CMK (cell line): ENCODE results near the gene DLG5.

Experiments
- DNase-seq: peaks from one replicate; pipeline ENCODE4 v3.0.0-alpha.2; 2010; ENCODE audit warnings: low read depth

DLG5 gene

DNA sequence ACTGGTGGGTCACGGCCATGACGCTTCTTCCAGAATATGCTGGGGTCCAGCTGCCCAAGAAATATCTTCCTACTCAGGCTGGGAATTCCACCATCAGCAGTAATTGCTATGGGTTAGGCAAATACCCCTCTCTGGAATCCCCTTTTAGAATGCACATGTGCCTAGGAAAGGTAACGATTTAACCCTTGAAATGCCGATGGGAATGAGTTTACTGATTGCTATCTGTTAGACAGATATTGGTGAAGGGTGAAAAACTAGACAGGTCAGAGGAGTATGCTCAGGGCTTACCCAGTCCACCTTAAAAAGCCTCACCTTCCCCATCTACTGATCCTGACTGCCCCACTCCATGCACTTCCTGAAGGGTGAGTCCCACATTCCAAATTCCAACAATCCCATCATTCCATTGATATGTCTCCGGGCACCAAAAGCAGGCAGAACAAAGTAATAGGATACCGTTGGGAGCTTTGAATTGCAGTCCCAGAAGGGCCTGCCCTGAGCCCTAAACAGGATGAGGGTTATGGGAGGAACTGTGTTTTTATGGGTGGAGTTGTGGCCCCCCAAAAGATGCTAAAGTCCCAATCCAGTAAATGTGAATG lies 59.3 kb downstream of the DLG5 start:
- no peak for DNase-seq

DNA sequence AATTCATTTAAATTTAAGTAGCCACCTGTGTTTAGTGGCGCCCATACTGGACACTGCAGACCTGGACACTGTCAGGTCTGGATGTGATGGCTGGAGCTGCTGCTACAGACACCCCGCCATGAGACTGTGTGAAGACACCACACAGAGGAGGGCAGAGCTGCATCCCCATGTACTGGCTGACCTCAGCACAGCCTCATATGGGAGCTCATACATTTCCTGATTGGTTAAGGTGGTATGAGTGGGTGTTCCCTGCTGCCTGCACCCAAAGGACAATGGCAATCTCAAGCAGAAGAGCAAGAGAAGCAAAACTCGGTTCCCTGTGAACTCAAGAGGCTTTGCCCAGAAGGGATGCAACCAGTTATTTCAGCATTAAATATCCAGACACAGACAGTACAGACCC lies 60.0 kb downstream of the DLG5 start:
- no peak for DNase-seq

DNA sequence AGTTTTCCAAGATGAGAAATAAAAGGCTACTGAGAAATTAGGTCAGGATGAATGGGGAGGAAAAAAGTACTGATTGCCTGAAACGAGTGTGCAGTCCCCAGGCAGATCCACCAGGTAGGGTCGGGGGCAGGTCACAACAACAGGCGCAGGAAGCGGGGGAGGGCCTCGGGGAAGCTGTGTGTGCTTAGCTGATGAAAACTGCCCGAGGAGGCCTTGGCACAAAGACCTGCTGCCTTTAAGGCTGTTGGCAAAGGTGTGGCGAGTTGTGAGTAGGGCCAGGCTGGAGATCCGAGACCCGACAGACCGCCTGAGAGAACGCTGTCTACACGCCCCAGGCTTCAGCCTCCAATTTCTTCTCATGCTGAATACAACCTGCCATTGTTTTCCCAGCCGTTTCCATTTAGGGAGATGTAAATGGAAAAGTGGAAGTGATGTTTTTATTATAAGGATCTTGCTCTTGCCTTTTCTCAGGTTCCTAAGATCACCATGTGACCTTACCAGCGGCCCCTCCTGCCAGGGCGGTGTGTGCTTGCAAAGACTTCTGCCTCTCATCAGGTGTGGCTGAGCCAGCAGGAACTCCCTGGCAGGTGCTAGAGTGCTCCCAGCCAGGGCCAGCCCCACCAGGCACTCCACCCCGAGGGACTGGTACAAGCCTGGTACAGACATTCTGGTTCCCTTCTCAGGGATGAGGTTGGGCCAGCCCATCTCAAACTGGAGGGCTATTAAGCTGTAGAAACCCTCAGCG lies 60.8 kb downstream of the DLG5 start:
- no peak for DNase-seq

DNA sequence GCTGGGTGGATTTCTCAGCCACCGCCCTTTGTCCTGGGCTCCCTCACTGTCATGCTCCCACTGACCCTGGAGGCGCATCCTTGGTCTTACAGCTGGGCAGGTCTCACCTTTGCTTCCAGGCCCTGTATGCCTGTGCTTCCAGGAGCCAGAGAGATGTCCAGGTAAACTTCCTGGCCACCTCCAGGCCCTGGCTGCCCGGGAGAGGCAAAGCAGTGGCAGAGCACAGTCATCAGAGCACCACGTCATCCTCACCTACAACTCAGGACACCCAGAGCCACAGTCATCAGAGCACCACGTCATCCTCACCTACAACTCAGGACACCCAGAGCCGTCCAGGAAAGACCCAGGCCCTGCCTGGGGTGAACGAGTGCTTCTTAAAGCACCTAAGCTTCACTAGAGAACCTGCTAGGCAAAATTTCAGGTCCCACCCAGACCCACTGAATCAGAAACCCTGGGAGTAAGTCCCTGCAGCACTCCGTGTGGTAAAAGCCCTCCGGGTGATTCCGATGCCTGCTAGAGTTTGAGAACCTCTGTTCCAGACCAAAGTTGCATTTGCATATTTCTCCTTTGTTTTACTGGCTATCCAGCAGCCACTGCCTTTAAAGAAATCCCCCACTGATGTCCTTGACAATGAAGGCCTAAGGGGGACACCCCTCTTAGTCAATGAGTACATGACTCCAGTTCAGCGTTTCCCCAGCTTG lies 62.3 kb downstream of the DLG5 start:
- DNase-seq = no peak

DNA sequence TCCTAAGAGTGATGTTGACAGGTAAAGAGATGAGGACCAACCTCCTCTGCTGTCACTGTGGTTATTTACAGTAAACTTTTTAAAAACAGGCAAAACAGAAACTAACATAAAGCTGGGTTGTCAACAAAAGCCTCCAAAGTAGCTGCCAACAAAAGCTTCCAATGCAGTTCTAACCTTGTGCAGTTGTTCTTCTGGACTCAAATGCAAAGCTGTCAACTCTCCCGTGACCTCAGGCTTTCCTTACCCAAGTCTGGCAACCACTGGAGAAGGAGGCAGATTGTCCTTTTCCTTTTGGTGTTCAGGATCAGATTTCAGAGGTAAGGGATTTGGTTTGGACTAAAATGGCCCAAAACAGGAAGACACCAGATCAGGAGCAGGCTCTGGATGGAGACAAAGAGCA lies 63.1 kb downstream of the DLG5 start:
- no peak for DNase-seq

DNA sequence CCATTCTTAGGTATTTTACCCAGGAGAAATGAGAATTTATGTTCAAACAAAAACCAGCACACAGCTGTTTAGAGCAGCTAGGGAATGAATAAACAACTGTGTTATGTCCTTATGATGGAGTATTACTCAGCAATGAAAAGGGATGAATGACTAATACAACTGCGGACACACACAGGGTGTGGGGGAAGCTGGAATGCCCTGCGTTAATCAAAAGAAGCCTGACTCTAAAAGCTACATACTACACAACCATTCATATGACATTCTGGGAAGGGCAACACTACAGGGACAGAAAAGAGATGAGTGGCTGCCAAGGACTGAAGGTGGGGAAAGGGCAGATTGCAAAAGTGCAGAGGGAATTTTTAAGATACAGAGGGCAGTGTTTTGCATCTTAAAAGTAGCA lies 64.0 kb downstream of the DLG5 start:
- no peak for DNase-seq

DNA sequence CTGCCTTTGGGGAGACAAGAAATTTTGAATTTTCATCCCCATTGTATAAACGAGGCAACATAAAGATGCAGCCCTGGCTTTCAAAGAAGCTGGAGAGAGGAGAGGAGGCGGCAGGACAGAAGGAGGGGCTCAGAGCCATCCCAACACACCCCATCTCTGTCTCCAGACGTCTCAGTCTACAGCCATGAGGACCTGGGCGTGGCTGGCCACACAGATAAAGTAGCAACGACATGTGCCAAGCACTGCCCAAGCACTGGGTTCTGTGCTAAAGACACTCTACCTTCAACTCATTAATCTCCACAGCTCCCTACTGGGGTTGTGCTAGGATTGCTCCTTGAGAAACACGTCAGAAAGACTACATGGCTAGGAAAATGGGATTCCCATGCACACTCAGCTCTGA lies 65.2 kb downstream of the DLG5 start:
- no peak for DNase-seq

DNA sequence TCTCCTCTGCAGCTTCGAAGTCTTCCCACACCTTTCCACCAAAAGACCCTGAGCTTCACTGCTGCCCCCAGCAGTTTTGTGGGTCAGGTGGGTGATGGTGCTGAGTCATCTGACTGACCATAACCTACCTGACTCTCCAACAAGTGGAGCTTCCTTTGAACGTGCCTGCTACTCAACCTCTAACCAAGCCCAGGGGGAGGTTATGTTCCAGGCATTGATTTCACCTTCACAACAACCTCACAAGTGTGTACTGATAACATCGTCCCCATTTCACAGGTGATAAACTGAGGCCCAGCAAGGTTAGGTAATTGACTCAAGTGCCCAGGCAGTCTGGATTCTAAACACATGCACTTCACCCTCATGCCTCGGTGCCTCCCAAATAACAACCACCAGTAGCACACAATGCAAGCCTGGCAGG lies 66.7 kb downstream of the DLG5 start:
- DNase-seq = no peak

DNA sequence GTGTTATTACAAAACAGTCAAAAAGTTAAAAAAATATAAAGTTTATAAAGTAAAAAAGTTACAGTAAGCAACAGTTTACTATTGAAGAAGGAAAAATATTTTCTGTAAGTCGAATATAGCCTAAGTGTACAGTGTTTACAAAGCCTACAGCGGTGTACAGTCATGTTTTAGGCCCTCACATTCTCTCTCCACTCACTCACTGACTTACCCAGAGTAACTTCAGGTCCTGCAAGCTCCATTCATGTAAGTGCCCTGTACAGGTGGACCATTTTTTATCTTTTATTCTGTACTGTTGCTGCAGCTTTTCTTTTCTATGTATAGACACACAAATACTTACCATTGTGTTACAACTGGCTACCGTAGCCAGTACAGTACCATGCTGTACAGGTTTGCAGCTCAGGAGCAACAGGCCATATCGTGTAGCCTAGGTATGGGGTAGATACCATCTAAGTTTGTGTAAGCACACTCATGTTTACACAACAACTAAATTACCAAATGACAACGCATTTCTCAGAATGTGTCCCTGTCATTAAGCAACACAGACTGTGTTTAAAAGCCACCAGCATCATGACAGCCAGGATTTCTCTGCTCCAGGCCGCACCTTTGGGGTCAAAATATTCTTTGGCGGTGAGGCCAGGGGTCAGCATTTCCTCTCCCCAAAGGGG lies 67.2 kb downstream of the DLG5 start:
- DNase-seq = no peak

DNA sequence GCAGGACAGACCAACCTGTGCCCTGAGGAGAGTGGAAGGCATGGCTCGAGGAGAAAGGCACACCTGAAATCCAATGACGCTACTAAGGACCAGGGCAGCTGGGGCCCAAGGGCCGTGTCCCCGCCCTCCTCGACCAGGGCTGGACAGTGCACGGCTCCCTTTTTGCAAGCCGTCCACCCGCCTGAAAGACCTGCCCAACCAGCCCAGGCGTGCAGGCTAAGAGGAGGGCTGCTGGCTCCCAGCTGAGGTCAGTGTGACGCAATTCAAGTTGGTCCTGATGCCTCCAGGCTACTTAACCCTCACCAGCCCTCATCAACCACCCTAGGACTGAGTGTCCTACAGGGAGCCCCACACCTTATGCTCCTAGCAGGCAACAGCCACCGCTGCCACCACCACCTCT lies 69.3 kb downstream of the DLG5 start:
- no peak for DNase-seq

DNA sequence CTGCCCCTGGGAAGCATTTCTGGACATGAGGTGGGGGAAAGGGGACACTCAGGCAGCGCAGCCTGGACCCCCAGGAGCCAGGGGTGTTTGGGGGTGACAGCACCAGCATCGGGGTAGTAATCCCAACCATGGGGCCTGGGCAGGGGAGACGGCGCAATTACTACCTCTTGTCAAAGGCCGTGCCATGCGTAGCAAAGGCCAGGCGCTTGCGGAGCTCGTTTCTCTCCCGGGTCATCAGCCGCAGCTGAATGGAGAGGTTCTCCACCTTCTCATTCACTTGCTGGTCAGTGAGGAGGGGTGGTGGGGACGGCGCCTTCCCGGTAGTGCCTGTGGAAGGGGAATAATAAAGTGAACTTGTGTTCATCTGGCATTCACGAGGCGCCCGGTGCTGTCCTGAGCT lies 70.0 kb downstream of the DLG5 start:
- DNase-seq = no peak

DNA sequence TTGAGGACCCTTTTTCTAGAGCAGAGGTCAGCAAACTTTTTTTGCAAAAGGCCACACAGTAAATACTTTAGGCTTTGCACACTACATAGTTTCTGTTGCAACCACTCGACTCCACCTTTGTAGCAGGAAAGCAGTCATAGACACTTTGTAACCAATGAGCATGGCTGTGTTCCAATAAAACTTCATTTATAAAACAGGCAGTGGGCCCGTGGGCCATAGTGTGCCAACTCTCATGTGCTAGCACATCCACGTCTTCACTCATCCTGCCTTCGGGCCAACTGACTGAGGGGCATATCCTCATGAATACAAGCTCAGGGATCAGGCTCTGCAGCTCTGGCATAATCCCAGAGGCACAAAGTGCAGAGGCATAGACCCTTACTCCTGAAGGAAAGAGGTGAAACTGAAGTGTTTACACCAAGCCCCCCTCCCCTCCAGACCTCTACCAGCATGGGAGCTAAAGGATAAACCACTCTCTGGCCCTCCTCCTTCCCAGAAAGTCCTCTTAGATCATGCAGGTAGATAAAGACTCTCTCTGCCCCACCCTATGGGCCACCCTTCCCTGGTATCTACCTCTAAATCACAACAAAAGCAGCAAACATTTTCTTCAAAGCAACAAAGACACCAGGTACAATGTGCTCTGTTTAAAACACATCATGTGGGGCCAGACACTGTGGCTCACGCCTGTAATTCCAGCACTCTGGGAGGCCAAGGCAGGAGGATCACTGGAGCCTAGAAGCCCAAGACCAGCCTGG lies 71.0 kb downstream of the DLG5 start:
- no peak for DNase-seq

DNA sequence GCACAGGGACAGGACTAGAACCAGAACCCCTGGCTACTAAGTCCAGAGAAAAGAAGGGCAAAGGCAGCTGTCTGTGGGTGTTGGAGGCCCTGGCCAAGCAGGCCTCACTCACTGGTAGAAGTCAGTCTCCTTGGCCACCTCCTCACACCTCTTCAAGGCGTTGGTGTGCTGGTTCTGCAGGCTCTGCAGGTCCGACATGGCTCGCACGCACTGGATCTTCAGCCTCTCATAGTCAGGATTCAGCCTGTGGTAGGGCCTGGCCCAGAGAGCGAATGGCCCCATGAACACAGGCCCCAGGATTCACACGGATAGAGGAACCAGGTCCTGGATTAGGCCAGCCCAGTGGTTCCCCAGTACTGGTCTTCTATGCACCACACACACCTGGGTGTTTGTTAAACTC lies 72.4 kb downstream of the DLG5 start:
- no peak for DNase-seq

DNA sequence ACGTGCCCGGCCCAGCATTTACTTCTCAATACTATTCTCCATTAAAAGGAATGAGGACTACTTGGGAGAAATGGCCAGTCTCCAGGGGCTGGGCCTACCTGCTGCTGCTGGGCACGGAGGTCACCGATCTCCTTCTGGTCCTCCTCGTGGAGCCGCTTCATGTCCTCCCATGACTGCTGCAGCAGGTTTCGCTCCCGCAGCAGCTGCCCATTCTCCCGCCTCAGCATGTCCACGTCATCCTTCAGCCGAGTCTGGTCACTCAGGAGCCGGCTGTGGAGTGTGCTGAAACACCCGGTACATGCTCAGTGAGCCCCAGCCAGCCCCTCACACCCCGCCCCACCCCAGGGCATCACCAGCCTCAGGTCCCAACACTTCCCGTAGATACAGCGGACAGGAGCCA lies 73.3 kb downstream of the DLG5 start:
- DNase-seq = no peak

DNA sequence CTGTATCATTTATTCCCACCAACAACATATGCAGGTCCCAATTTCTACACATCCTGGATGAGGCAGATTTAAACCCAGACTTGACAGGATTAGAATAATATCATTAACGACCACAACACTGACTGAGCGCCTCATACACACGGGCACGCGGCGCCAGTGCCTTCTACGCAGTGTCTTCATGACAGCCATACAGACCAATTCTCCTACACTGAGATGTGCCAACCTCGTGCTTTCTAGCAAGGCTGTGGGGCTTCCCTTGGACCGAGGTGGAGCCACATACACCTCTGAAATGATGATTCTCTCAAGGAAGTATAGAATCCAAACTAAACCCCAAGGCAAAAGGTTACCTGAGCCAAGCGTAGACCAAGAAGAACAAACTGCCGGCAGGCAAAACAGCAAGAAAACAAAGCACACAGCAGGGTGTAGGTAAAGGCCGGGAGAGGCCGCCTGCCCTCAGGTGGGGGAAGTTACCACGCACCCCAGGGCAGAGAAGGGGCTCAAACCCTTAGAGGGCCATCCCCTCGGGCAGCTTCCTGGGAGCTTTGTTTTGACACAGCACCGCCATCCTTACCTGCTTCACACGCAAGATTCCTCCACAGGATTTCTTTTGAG lies 75.8 kb downstream of the DLG5 start:
- no peak for DNase-seq

DNA sequence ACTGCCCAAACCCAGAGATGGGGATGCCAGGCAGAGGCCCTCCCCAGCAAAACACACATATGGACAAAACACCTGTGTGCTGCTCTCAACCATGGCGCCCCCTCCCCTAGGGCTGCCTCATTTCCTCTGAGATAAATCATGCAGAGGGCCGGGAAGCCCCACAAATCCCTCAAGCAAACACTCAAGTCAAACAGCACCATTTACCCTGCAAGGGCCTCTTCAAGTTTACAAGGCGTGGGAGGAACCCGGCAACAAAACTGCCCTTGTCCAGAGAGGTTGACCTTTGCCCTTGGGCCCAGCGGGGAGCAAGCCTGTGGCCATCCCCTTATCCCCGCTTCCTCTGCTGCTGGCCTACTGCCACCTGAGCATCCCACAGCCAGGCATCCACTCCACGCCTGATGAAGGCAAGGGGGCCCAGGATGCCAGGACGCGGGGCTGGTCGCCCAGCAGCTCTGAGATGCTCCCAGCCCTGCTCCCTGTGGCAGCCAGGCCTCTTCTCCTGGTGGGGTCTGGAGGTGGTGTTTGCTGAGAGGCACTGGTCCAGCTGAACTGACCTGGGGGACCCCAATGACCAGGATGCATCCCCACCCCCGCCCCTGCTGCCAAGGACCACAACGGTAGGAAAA lies 77.4 kb downstream of the DLG5 start:
- DNase-seq = no peak

DNA sequence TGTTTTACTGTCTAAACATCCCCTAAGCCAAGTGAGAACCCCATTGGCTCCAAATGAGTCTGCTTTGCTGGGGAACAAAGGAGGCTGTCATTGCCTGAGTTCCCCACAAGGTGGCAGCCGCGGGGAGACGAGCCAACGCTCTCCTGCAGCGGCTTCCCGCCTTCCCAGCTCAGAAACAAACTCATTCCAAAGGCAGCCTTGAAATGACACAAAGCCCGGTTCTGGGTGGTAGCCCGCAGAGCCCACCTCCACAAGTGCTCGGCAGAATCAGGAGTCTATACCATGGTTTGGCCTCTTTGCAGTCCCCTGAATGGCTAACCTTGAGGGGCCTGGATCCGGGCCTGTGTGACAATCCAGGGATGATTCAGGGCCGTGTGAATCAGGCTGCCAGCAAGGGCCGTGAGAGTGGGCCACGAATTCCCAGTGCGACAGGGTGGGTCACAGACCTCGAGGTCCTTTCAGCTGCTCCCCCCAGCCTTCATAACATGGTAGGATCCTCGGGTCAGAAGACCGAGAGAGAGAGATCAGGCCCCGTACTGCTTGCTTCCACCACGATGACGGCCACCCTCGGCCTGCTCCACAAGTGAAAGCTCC lies 79.7 kb downstream of the DLG5 start:
- DNase-seq = no peak

DNA sequence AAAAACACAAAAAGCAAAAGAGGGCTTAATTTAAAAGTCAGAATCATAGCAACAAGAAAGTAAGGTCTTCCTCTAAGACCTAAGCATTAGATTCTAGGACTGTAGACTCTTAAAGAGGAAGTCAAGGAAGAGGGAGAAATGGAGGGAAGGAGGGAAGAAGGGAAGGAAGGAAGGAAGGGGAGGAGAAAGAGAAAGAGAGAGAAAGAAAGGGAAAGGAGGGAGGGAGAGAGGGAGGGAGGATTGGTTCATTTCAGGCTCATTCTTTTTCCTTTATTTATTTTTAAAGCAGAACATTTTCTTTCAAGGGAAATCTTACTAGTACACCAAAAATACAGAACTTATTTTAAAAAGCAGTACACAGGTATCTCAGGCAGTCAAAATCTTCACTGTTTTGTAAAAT lies 81.1 kb downstream of the DLG5 start:
- no peak for DNase-seq

DNA sequence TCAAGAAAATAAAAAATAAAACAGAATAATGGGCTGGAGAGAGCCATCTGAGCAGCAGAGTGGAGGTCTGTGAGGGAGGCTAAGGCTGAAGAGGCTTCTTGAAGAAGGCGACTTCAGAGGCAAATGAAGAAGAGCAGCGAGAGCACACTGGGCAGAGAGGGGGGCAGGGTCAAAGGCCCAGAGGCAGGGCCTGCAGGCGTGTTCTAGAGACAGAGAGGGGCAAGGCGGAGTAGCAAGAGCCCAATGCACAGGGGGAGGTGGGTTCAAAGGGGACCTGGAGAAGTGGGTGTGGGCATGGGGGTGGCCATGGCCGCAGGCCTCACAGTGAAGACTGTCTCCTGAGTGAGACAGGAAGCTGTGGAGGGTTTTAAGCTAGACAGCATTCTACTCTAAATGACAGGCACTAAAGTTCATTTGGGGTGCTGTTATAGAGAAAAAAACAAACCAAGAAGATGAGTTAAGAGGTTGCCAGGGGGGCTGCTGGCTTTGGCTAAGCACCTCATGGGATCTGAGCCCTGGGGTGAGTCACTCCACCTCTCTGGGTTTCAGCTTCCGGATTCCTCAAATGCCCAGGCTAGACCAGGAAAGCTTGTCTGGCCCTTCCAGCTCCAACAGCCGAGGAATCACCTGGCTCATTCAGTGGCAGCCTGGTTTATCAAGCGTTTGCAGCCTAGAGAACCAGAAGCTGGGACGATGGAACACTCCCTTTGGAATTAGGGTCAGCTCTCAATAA lies 81.7 kb downstream of the DLG5 start:
- DNase-seq = no peak

DNA sequence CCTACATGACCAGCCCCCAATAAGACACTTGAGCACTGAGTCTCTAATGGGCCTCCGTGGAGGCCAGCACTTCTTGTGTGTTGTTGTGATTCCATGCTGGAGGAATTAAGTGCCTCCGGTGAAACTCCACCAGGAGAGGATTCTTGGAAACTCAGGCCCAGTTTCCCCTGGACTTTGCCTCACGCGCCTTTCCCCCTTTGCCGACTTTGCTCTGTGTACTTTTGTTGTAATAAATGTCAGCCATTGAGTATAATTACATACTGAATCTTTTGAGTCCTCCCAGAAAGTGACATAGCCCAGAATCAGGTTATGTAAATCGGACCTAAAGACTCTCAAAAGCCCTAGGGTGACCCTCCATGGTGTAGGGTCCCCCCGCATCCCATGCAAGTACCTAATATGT lies 82.4 kb downstream of the DLG5 start:
- DNase-seq = no peak
